Neural cell (in vitro differentiated cells): Measurements from ENCODE around the gene ATP2B1. TPM values are rescaled to one million over a fixed set of nuclear protein-coding genes. Genes with fewer than 3 reads are reported as not detected.

Source experiments
- H2AFZ ChIP-seq: fragments of 200-600, 300-800 bp; sonication (generic), shearing (Covaris generic); 2 replicates; pipeline ENCODE4 v1.6.0; 2014; ENCODE audit warnings: low read depth, mild to moderate bottlenecking, antibody characterized with exemption, low read length, moderate library complexity
- H3F3A ChIP-seq: fragments of 200-600 bp; shearing (Covaris generic); 2 replicates; pipeline ENCODE4 v1.6.1; 2016; ENCODE audit warnings: mild to moderate bottlenecking, moderate library complexity, mixed read lengths, antibody characterized with exemption, low read length; ENCODE audit not compliant: insufficient read depth, poor library complexity, severe bottlenecking
- H3K27ac ChIP-seq: fragments of 200-600, 300-800 bp; sonication (generic), shearing (Covaris generic); 2 replicates; pipeline ENCODE4 v1.5.1; 2014; ENCODE audit warnings: mild to moderate bottlenecking, low read length, moderate library complexity
- H3K27me3 ChIP-seq: fragments of 300-800, 200-600 bp; sonication (generic), shearing (Covaris generic); 2 replicates; pipeline ENCODE4 v1.6.0; 2014; ENCODE audit warnings: mild to moderate bottlenecking, low read depth, low read length, moderate library complexity; ENCODE audit not compliant: insufficient read depth
- H3K36me3 ChIP-seq: fragments of 300-800, 200-600 bp; sonication (generic), shearing (Covaris generic); 2 replicates; pipeline ENCODE4 v1.5.1; 2014; ENCODE audit warnings: mild to moderate bottlenecking, antibody characterized with exemption, low read length, moderate library complexity; ENCODE audit not compliant: insufficient read depth
- H3K4me2 ChIP-seq: fragments of 300-800, 200-600 bp; sonication (generic), shearing (Covaris generic); 2 replicates; pipeline ENCODE4 v1.6.0; 2014; ENCODE audit warnings: mild to moderate bottlenecking, low read length
- H3K4me3 ChIP-seq: fragments of 300-800, 200-600 bp; sonication (generic), shearing (Covaris generic); 2 replicates; pipeline ENCODE4 v1.5.1; 2014; ENCODE audit warnings: mild to moderate bottlenecking, low read length, moderate library complexity
- H3K79me2 ChIP-seq: fragments of 200-600 bp; shearing (Covaris generic); replicated peaks from 2 replicates; pipeline ENCODE4 v1.6.0; 2014; ENCODE audit warnings: mild to moderate bottlenecking, low read length, moderate library complexity; ENCODE audit not compliant: insufficient read depth
- H3K9ac ChIP-seq: fragments of 300-800, 200-600 bp; sonication (generic), shearing (Covaris generic); 2 replicates; pipeline ENCODE4 v1.6.1; 2016; ENCODE audit warnings: mild to moderate bottlenecking, low read length, mixed read lengths
- H3K9me2 ChIP-seq: fragments of 200-600 bp; shearing (Covaris generic); 2 replicates; pipeline ENCODE4 v1.6.1; 2016; ENCODE audit warnings: mild to moderate bottlenecking, low read length, mixed read lengths; ENCODE audit not compliant: insufficient read depth
- H3K9me3 ChIP-seq: fragments of 200-600, 300-800 bp; sonication (generic), shearing (Covaris generic); 2 replicates; pipeline ENCODE4 v1.6.1; 2016; ENCODE audit warnings: mild to moderate bottlenecking, mixed run types, low read length, moderate library complexity, mixed read lengths
- H4K20me1 ChIP-seq: fragments of 200-600 bp; shearing (Covaris generic); 2 replicates; pipeline ENCODE4 v1.6.1; 2016; ENCODE audit warnings: mild to moderate bottlenecking, mixed run types; ENCODE audit not compliant: insufficient read depth
- EP300 ChIP-seq: fragments of 450-650 bp; conservative IDR thresholded peaks from 2 replicates; pipeline ENCODE4 v1.6.1; 2014; ENCODE audit warnings: antibody characterized with exemption, mild to moderate bottlenecking, moderate library complexity; ENCODE audit not compliant: poor library complexity, severe bottlenecking
- EZH2 ChIP-seq: fragments of 200-600, 300-800 bp; shearing (Covaris generic), sonication (generic); IDR thresholded peaks from 2 replicates; pipeline ENCODE4 v1.6.1; 2014; ENCODE audit warnings: antibody characterized with exemption, low read length, borderline replicate concordance, mild to moderate bottlenecking; ENCODE audit not compliant: insufficient read depth, poor library complexity, severe bottlenecking
- MXI1 ChIP-seq: fragments of 450-650 bp; conservative IDR thresholded peaks from 2 replicates; pipeline ENCODE4 v1.6.1; 2014; ENCODE audit warnings: antibody characterized with exemption, mild to moderate bottlenecking; ENCODE audit not compliant: poor library complexity, severe bottlenecking
- POLR2AphosphoS5 ChIP-seq: IDR thresholded peaks from 2 replicates; pipeline ENCODE4 v1.6.1; 2012
- RAD21 ChIP-seq: fragments of 450-650 bp; conservative IDR thresholded peaks from 2 replicates; pipeline ENCODE4 v1.6.1; 2014; ENCODE audit warnings: antibody characterized with exemption, mild to moderate bottlenecking, moderate library complexity
- SMC3 ChIP-seq: fragments of 450-650 bp; conservative IDR thresholded peaks from 2 replicates; pipeline ENCODE4 v1.6.1; 2014; ENCODE audit warnings: antibody characterized with exemption, mild to moderate bottlenecking, moderate library complexity; ENCODE audit not compliant: poor library complexity
- TAF1 ChIP-seq: IDR thresholded peaks from 2 replicates; pipeline ENCODE4 v1.6.1; 2012; ENCODE audit warnings: low read depth
- polyA plus RNA-seq: library from polyadenylated mRNA; depleted of rRNA; stranded (reverse); fragments of >200 nt; gene quantifications from 2 replicates; pipeline ENCODE4 v1.2.3, GENCODE V29; 2014
- TF ChIP-seq, protein P1 (sequence below): fragments of 450-650 bp; IDR thresholded peaks from 2 replicates; pipeline ENCODE4 v1.5.1; 2014; ENCODE audit warnings: antibody characterized with exemption, mild to moderate bottlenecking, moderate library complexity; ENCODE audit not compliant: poor library complexity, severe bottlenecking
- TF ChIP-seq, protein P2 (sequence below): IDR thresholded peaks from 2 replicates; pipeline ENCODE4 v1.6.1; 2012; ENCODE audit warnings: borderline replicate concordance

ATP2B1 gene
- polyA plus RNA-seq, 1 donor from 2014 or later = 139 TPM

DNA sequence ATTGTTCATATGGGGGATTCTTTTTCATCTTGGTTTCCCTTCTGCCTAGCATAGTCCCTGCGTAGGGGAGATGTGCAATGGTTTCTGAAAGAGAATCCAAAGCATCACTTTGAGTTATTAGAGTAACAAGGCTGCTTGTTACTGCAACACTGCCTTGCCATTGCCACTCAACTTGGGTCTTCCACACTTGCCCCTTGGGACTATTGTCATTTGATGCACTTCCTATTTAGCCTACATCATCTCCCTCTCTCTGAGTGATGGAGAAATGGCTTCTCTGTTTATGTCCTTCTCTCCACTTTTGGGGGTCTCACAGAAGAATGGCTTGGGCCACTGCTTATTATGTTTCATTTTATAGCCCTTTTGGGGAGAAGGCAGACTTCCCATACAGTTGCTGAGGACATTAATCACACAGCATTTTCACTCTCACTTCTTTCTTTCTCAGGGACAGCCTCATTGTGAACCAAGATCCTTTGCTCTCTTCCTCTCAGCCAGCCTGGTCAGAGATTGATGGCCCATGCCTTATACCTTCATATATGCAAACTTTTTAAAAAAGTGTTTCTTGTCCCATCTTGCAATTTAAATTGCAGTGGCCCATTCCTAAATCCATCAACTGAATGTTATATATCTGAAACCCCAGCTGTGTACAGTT, 131.9 kb downstream of the ATP2B1 start:
- Histone ChIP-seq H3F3A (no peaks in the 10 kb centered on the region), H3K9me2 (no peaks in the 10 kb centered on the region), H2AFZ (no peak overlapping the region), H3K9ac (no peak overlapping the region), H3K27me3 (no peaks in the 10 kb centered on the region), H3K36me3 (no peaks in the 10 kb centered on the region), H3K4me2 (no peak overlapping the region), H3K79me2 (no peaks in the 10 kb centered on the region), H3K9me3 (no peaks in the 10 kb centered on the region), H4K20me1 (no peaks in the 10 kb centered on the region), H3K27ac (no peak overlapping the region), H3K4me3 (no peak overlapping the region)
- TF ChIP-seq EP300 (no peak), POLR2AphosphoS5 (no peak), MXI1 (no peak), RAD21 (no peak), TAF1 (no peak), EZH2 (no peak), SMC3 (no peak)
- TF ChIP-seq, protein P1, sequence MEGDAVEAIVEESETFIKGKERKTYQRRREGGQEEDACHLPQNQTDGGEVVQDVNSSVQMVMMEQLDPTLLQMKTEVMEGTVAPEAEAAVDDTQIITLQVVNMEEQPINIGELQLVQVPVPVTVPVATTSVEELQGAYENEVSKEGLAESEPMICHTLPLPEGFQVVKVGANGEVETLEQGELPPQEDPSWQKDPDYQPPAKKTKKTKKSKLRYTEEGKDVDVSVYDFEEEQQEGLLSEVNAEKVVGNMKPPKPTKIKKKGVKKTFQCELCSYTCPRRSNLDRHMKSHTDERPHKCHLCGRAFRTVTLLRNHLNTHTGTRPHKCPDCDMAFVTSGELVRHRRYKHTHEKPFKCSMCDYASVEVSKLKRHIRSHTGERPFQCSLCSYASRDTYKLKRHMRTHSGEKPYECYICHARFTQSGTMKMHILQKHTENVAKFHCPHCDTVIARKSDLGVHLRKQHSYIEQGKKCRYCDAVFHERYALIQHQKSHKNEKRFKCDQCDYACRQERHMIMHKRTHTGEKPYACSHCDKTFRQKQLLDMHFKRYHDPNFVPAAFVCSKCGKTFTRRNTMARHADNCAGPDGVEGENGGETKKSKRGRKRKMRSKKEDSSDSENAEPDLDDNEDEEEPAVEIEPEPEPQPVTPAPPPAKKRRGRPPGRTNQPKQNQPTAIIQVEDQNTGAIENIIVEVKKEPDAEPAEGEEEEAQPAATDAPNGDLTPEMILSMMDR = no peak
- TF ChIP-seq, protein P2, sequence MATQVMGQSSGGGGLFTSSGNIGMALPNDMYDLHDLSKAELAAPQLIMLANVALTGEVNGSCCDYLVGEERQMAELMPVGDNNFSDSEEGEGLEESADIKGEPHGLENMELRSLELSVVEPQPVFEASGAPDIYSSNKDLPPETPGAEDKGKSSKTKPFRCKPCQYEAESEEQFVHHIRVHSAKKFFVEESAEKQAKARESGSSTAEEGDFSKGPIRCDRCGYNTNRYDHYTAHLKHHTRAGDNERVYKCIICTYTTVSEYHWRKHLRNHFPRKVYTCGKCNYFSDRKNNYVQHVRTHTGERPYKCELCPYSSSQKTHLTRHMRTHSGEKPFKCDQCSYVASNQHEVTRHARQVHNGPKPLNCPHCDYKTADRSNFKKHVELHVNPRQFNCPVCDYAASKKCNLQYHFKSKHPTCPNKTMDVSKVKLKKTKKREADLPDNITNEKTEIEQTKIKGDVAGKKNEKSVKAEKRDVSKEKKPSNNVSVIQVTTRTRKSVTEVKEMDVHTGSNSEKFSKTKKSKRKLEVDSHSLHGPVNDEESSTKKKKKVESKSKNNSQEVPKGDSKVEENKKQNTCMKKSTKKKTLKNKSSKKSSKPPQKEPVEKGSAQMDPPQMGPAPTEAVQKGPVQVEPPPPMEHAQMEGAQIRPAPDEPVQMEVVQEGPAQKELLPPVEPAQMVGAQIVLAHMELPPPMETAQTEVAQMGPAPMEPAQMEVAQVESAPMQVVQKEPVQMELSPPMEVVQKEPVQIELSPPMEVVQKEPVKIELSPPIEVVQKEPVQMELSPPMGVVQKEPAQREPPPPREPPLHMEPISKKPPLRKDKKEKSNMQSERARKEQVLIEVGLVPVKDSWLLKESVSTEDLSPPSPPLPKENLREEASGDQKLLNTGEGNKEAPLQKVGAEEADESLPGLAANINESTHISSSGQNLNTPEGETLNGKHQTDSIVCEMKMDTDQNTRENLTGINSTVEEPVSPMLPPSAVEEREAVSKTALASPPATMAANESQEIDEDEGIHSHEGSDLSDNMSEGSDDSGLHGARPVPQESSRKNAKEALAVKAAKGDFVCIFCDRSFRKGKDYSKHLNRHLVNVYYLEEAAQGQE = no peak

DNA sequence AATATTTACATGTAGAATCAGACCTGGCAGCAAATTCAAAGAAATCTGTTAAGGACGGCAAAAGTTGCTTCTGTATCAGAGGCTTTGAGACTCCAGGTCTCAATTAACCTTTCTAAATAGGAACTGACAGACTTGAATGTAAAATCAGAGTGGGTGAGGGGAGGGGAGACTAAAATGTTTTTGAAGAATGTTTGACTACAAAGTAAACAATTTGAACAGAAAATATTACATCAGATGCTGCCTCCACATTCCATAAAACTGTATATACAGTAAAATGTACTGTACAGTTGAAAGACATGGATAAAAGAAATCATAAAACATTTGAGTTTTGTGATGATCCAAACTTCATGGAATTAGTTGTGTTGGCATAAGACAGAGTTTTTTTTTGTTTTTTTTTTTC, 133.3 kb downstream of the ATP2B1 start:
- H3K36me3 ChIP-seq = no peaks in the 10 kb centered on the region
- TF ChIP-seq EZH2 = no peak
- H3K27me3 ChIP-seq = no peaks in the 10 kb centered on the region
- no peak overlapping the region for H3K4me3 ChIP-seq
- H3F3A ChIP-seq = no peaks in the 10 kb centered on the region
- H3K9ac ChIP-seq = no peak overlapping the region
- H3K4me2 ChIP-seq = no peak overlapping the region
- no peak overlapping the region for H2AFZ ChIP-seq
- H3K9me2 ChIP-seq = no peaks in the 10 kb centered on the region
- H3K9me3 ChIP-seq = no peaks in the 10 kb centered on the region
- no peak overlapping the region for H3K27ac ChIP-seq
- H3K79me2 ChIP-seq = no peaks in the 10 kb centered on the region
- H4K20me1 ChIP-seq = no peaks in the 10 kb centered on the region
